ENCODE data around the gene CDK19. TPM values are rescaled to one million over a fixed set of nuclear protein-coding genes. Genes with fewer than 3 reads are reported as not detected.
A peak's percentile ranks its signal among the peaks of the same experiment; 100 is the strongest.

CDK19 gene
- total and polyA plus RNA-seq, 9 of the 15 experiments (the other 6 are each of a cell fraction or from before 2014, with no cell fraction given): 3.8 to 15.2 (median 7.4) TPM

DNA sequence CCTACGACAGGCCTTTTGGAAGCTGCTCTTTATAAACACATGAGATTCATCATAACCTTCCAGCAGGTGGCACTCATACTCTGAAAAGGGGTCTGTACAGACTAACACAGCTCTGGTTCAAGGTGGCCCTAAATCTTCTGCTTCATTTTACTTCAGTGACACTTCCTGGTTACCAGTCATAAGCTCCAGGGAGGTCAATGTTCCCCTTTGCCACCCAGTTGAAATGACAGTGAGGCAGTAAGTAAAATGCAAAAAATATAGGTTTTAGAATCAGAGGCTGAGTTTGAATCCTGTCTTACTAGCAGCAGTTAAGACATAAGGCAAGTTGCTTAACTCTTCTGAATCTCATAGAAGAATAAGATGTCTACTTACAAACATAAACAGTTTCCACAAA lies 132.8 kb downstream of the CDK19 start:
- intact Hi-C loops (cut with micrococcal nuclease) (loop anchor here (1.0 to 5.0 kb wide), 5 partner anchors 130 to 315 kb away; no protein-coding TSS in a partner anchor), in situ Hi-C loops (cut with MboI) (loop anchor here (10.0 kb wide), 1 partner anchor 202 kb away; no protein-coding TSS in a partner anchor)
- POLR2A ChIA-PET: interaction anchor here (0.5 to 3.1 kb wide), 8 partner anchors 9 to 316 kb away, joined by 3 to 40 read pairs (median 4); partner anchors contain the start of gene AMD1
- CTCF ChIA-PET (ENCODE audit: low intra/inter-chr PET ratio): interaction anchor here (0.5 to 1.6 kb wide), 8 partner anchors 14 to 526 kb away, joined by 3 to 22 read pairs (median 4); no protein-coding TSS in a partner anchor
- H3K27me3 ChIP-seq (ENCODE audit: control insufficient read depth in 2 of 2, insufficient read depth in 2 of 2, low read length in 2 of 2): no peaks in the 10 kb centered on the region
- no peak overlapping the region for H3K27ac ChIP-seq (ENCODE audit: extremely low read depth, low read depth, low read length)
- H3K4me1 ChIP-seq (replicated peaks in 1 of 2; ENCODE audit: control insufficient read depth in 2 of 2, insufficient read depth in 2 of 2, low read length in 2 of 2): no peaks in the 10 kb centered on the region
- ATAC-seq: peak; percentile 100
- H3K36me3 ChIP-seq (ENCODE audit: control insufficient read depth, insufficient read depth, low read length): no peaks in the 10 kb centered on the region
- H4K20me1 ChIP-seq (replicated peaks; ENCODE audit: control insufficient read depth, insufficient read depth, low read length): no peaks in the 10 kb centered on the region
- no peak overlapping the region for H3K4me3 ChIP-seq
- no TSS peak for BruUV-seq (replicated peaks)
- no peak overlapping the region for H3K4me2 ChIP-seq (ENCODE audit: insufficient read depth, low read length)
- WGBS (ENCODE audit: insufficient coverage, low coverage, missing lambda C conversion rate): 40% methylated on average over 1 of the region's 1 CpG
- peak; percentile 54 to 85 (median 62) for DNase-seq (ENCODE audit: extremely low read depth in 1 of 4, low spot score in 3 of 4)
- H3K9me1 ChIP-seq (ENCODE audit: control insufficient read depth, insufficient read depth, low read length): no peaks in the 10 kb centered on the region
- H3K9me3 ChIP-seq (replicated peaks; ENCODE audit: control insufficient read depth, insufficient read depth, low read depth, low read length): no peaks in the 10 kb centered on the region
- H3K9ac ChIP-seq (ENCODE audit: insufficient read depth in 1 of 2, low read depth in 2 of 2, low read length in 2 of 2): no peak overlapping the region
- H2AFZ ChIP-seq (ENCODE audit: low read depth, low read length): 0 out of 2 replicates have a peak overlapping the region, but pooled peaks have one; percentile 49
- no peaks in the 10 kb centered on the region for H3K79me2 ChIP-seq (ENCODE audit: control insufficient read depth, insufficient read depth, low read length)
- FAIRE-seq: peak; percentile 94
- TF ChIP-seq CEBPB (tag; IDR thresholded peaks at IDR 0.05) (0 out of 2 replicates have a peak, but pooled peaks have one; percentile 10), SRF (CRISPR knock-in tag; IDR thresholded peaks at IDR 0.05) (peak in 1 of 2 experiments; percentile 83; a peak in 1 of 4 replicates), CEBPG (CRISPR knock-in tag; IDR thresholded peaks at IDR 0.05) (no peak), CEBPG (tag; conservative IDR thresholded peaks at IDR 0.05 in 1 of 2, IDR thresholded peaks at IDR 0.05 in 1 of 2) (0 out of 4 replicates have a peak, but pooled peaks of 1 of the 2 experiments have one; percentile 16), LCOR (CRISPR knock-in tag; IDR thresholded peaks at IDR 0.05) (peak; percentile 46; the same call in 1 of the 2 replicates), RAD21 (CRISPR knock-in tag; conservative IDR thresholded peaks at IDR 0.05 in 1 of 2, IDR thresholded peaks at IDR 0.05 in 1 of 2) (peak; percentile 97), MAZ (CRISPR knock-in tag; conservative IDR thresholded peaks at IDR 0.05 in 1 of 2, IDR thresholded peaks at IDR 0.05 in 1 of 2) (peak in 1 of 2 experiments; percentile 41; a peak in 1 of 4 replicates), JUND (IDR thresholded peaks at IDR 0.05; ENCODE audit: borderline replicate concordance, low read depth, low read length) (peak; percentile 22; the same call in 1 of the 2 replicates), JUND (tag; IDR thresholded peaks at IDR 0.05; ENCODE audit: borderline replicate concordance, low read depth, low read length) (no peak), GTF2F1 (IDR thresholded peaks at IDR 0.05; ENCODE audit: low read depth, low read length) (no peak), TCF7L2 (IDR thresholded peaks at IDR 0.05; ENCODE audit: low read depth, low read length) (no peak), NFIC (IDR thresholded peaks at IDR 0.05) (no peak), SMC3 (conservative IDR thresholded peaks at IDR 0.05; ENCODE audit: insufficient read depth, low read depth, low read length) (peak; percentile 88), ZNF384 (IDR thresholded peaks at IDR 0.05; ENCODE audit: low read depth, low read length) (peak; percentile 33; the same call in 1 of the 2 replicates), ZBED1 (IDR thresholded peaks at IDR 0.05) (no peak)
- TF ChIP-seq, protein P1, sequence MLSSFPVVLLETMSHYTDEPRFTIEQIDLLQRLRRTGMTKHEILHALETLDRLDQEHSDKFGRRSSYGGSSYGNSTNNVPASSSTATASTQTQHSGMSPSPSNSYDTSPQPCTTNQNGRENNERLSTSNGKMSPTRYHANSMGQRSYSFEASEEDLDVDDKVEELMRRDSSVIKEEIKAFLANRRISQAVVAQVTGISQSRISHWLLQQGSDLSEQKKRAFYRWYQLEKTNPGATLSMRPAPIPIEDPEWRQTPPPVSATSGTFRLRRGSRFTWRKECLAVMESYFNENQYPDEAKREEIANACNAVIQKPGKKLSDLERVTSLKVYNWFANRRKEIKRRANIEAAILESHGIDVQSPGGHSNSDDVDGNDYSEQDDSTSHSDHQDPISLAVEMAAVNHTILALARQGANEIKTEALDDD (IDR thresholded peaks at IDR 0.05): peak; percentile 32; the same call in 1 of the 2 replicates
- TF ChIP-seq, protein P2, sequence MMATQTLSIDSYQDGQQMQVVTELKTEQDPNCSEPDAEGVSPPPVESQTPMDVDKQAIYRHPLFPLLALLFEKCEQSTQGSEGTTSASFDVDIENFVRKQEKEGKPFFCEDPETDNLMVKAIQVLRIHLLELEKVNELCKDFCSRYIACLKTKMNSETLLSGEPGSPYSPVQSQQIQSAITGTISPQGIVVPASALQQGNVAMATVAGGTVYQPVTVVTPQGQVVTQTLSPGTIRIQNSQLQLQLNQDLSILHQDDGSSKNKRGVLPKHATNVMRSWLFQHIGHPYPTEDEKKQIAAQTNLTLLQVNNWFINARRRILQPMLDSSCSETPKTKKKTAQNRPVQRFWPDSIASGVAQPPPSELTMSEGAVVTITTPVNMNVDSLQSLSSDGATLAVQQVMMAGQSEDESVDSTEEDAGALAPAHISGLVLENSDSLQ (IDR thresholded peaks at IDR 0.05): peak; percentile 96
- TF ChIP-seq, protein P3, sequence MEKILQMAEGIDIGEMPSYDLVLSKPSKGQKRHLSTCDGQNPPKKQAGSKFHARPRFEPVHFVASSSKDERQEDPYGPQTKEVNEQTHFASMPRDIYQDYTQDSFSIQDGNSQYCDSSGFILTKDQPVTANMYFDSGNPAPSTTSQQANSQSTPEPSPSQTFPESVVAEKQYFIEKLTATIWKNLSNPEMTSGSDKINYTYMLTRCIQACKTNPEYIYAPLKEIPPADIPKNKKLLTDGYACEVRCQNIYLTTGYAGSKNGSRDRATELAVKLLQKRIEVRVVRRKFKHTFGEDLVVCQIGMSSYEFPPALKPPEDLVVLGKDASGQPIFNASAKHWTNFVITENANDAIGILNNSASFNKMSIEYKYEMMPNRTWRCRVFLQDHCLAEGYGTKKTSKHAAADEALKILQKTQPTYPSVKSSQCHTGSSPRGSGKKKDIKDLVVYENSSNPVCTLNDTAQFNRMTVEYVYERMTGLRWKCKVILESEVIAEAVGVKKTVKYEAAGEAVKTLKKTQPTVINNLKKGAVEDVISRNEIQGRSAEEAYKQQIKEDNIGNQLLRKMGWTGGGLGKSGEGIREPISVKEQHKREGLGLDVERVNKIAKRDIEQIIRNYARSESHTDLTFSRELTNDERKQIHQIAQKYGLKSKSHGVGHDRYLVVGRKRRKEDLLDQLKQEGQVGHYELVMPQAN (IDR thresholded peaks at IDR 0.05; ENCODE audit: borderline replicate concordance): no peak

All from K562 (cell line).